ENCODE measurements around the gene PHB1.

The PHB1 gene

GRCh38 chr17:49431743-49432142, 17.1 kb upstream of the PHB1 start:
- no peak for TF ChIP-seq EGR1 (IDR thresholded peaks at IDR 0.05)
- no peak for TF ChIP-seq TAF1 (IDR thresholded peaks at IDR 0.05; ENCODE audit: low read depth)
- no peak for TF ChIP-seq CREB1 (IDR thresholded peaks at IDR 0.05; ENCODE audit: low read depth)
- no peak for TF ChIP-seq EP300 (IDR thresholded peaks at IDR 0.05; ENCODE audit: borderline replicate concordance)
- TF ChIP-seq USF1 (IDR thresholded peaks at IDR 0.05): no peak
- TF ChIP-seq YY1 (IDR thresholded peaks at IDR 0.05; ENCODE audit: low read depth): no peak
- no peak for TF ChIP-seq NFIC (IDR thresholded peaks at IDR 0.05)
- TF ChIP-seq FOXM1 (IDR thresholded peaks at IDR 0.05; ENCODE audit: borderline replicate concordance, low read depth): no peak
- no peak for TF ChIP-seq TEAD4 (IDR thresholded peaks at IDR 0.05)
- no peak for TF ChIP-seq REST (IDR thresholded peaks at IDR 0.05; ENCODE audit: low read depth)
- TF ChIP-seq ZBTB7A (IDR thresholded peaks at IDR 0.05; ENCODE audit: low read depth): no peak
- no peak for TF ChIP-seq TCF12 (IDR thresholded peaks at IDR 0.05; ENCODE audit: low read depth)
- TF ChIP-seq CEBPB (IDR thresholded peaks at IDR 0.05): no peak
- no peak for TF ChIP-seq MAX (IDR thresholded peaks at IDR 0.05)
- no peak for TF ChIP-seq RAD21 (IDR thresholded peaks at IDR 0.05; ENCODE audit: low read depth)

- no peak for TF ChIP-seq EGR1 (IDR thresholded peaks at IDR 0.05)
- TF ChIP-seq TCF12 (IDR thresholded peaks at IDR 0.05; ENCODE audit: low read depth): no peak
- TF ChIP-seq RAD21 (IDR thresholded peaks at IDR 0.05; ENCODE audit: low read depth): no peak
- TF ChIP-seq YY1 (IDR thresholded peaks at IDR 0.05; ENCODE audit: low read depth): no peak
- no peak for TF ChIP-seq TAF1 (IDR thresholded peaks at IDR 0.05; ENCODE audit: low read depth)
- no peak for TF ChIP-seq NFIC (IDR thresholded peaks at IDR 0.05)
- no peak for TF ChIP-seq EP300 (IDR thresholded peaks at IDR 0.05; ENCODE audit: borderline replicate concordance)
- no peak for TF ChIP-seq USF1 (IDR thresholded peaks at IDR 0.05)
- TF ChIP-seq TEAD4 (IDR thresholded peaks at IDR 0.05): no peak
These were observed 10.3 kb upstream of the PHB1 start for GRCh38 chr17:49425004-49425286.

GRCh38 chr17:49422714-49423113, 8.0 kb upstream of the PHB1 start:
- TF ChIP-seq USF1 (IDR thresholded peaks at IDR 0.05) (no peak), TAF1 (IDR thresholded peaks at IDR 0.05; ENCODE audit: low read depth) (no peak), CREB1 (IDR thresholded peaks at IDR 0.05; ENCODE audit: low read depth) (no peak), EP300 (IDR thresholded peaks at IDR 0.05; ENCODE audit: borderline replicate concordance) (no peak)

GRCh38 chr17:49414271-49414621, 436 bp downstream of the PHB1 start:
- no peak for TF ChIP-seq EP300 (IDR thresholded peaks at IDR 0.05; ENCODE audit: borderline replicate concordance)
- TF ChIP-seq FOXM1 (IDR thresholded peaks at IDR 0.05; ENCODE audit: borderline replicate concordance, low read depth): no peak
- TF ChIP-seq CEBPB (IDR thresholded peaks at IDR 0.05): no peak
- TF ChIP-seq TAF1 (IDR thresholded peaks at IDR 0.05; ENCODE audit: low read depth): no peak
- no peak for TF ChIP-seq ZBTB7A (IDR thresholded peaks at IDR 0.05; ENCODE audit: low read depth)
- no peak for TF ChIP-seq MAX (IDR thresholded peaks at IDR 0.05)
- no peak for TF ChIP-seq REST (IDR thresholded peaks at IDR 0.05; ENCODE audit: low read depth)
- no peak for TF ChIP-seq TCF12 (IDR thresholded peaks at IDR 0.05; ENCODE audit: low read depth)
- no peak for TF ChIP-seq USF1 (IDR thresholded peaks at IDR 0.05)
- no peak for TF ChIP-seq EGR1 (IDR thresholded peaks at IDR 0.05)
- no peak for TF ChIP-seq CREB1 (IDR thresholded peaks at IDR 0.05; ENCODE audit: low read depth)
- no peak for TF ChIP-seq TEAD4 (IDR thresholded peaks at IDR 0.05)
- TF ChIP-seq RAD21 (IDR thresholded peaks at IDR 0.05; ENCODE audit: low read depth): no peak
- TF ChIP-seq NFIC (IDR thresholded peaks at IDR 0.05): no peak
- no peak for TF ChIP-seq YY1 (IDR thresholded peaks at IDR 0.05; ENCODE audit: low read depth)

GRCh38 chr17:49409066-49409465, 5.6 kb downstream of the PHB1 start:
- TF ChIP-seq CEBPB (IDR thresholded peaks at IDR 0.05) (no peak), TEAD4 (IDR thresholded peaks at IDR 0.05) (no peak), YY1 (IDR thresholded peaks at IDR 0.05; ENCODE audit: low read depth) (no peak), EGR1 (IDR thresholded peaks at IDR 0.05) (no peak)

Measured in Ishikawa (cell line).